PC-3 (cell line): Measurements from ENCODE around the gene CIB4. TPM values are rescaled to one million over a fixed set of nuclear protein-coding genes. Genes with fewer than 3 reads are reported as not detected.

Source experiments
- ATAC-seq: fragments of 200-7000 bp; cut with Tn5 transposase; 2 replicates; pipeline ENCODE4 v1.9.1; 2020; ENCODE audit warnings: mild to moderate bottlenecking, moderate library complexity
- BruUV-seq: library from RNA; stranded (reverse); fragments of 400-500 nt; replicated peaks from 2 replicates; lab custom pipeline; 2021; lab: Mats Ljungman, UMichigan
- CTCF ChIA-PET: fragments of 300-600 bp; sonication (Branson Sonifier 250); formaldehyde crosslinking; loops from one replicate; lab custom pipeline; 2022; ENCODE audit warnings: antibody characterized with exemption; lab: Charles Lee
- POLR2A ChIA-PET: fragments of 300-600 bp; sonication (Branson Sonifier 250); formaldehyde crosslinking; loops from one replicate; lab custom pipeline; 2022; ENCODE audit warnings: antibody characterized with exemption; ENCODE audit not compliant: unreplicated experiment; lab: Charles Lee
- DNase-seq: peaks from one replicate; pipeline ENCODE4 v3.0.0-alpha.2; 2015
- H2AFZ ChIP-seq: fragments of 300-600 bp; sonication (generic); 2 replicates; pipeline ENCODE4 v1.6.0; 2016; ENCODE audit warnings: antibody characterized with exemption, low read length
- H3F3A ChIP-seq: fragments of 300-600 bp; sonication (generic); one replicate; pipeline ENCODE4 v1.6.0; 2017; ENCODE audit warnings: antibody characterized with exemption, low read length, control low read depth, mild to moderate bottlenecking; ENCODE audit not compliant: unreplicated experiment
- H3K27ac ChIP-seq: fragments of 300-600 bp; sonication (generic); 2 replicates; pipeline ENCODE4 v1.5.1; 2016; ENCODE audit warnings: mild to moderate bottlenecking, low read length
- H3K27me3 ChIP-seq: fragments of 300-600 bp; sonication (generic); 2 replicates; pipeline ENCODE4 v1.6.1; 2016; ENCODE audit warnings: low read length, mixed read lengths
- H3K36me3 ChIP-seq: fragments of 300-600 bp; sonication (generic); 2 replicates; pipeline ENCODE4 v1.6.1; 2016; ENCODE audit warnings: low read depth, mixed run types, low read length, mixed read lengths
- H3K4me1 ChIP-seq: fragments of 300-600 bp; sonication (generic); 2 replicates; pipeline ENCODE4 v1.5.1; 2016; ENCODE audit warnings: low read length; ENCODE audit not compliant: insufficient read depth
- H3K4me2 ChIP-seq: fragments of 300-600 bp; sonication (generic); 2 replicates; pipeline ENCODE4 v1.6.0; 2016; ENCODE audit warnings: low read length
- H3K4me3 ChIP-seq: fragments of 300-600 bp; sonication (generic); 2 replicates; pipeline ENCODE4 v1.5.1; 2016; ENCODE audit warnings: mild to moderate bottlenecking, low read length, mixed read lengths
- H3K79me2 ChIP-seq: fragments of 300-600 bp; sonication (generic); 2 replicates; pipeline ENCODE4 v1.6.1; 2017; ENCODE audit warnings: low read length, mixed read lengths
- H3K9ac ChIP-seq: fragments of 300-600 bp; sonication (generic); 2 replicates; pipeline ENCODE4 v1.6.0; 2016; ENCODE audit warnings: mild to moderate bottlenecking, low read length
- H3K9me2 ChIP-seq: fragments of 300-600 bp; sonication (generic); replicated peaks from 2 replicates; pipeline ENCODE4 v1.6.1; 2016; ENCODE audit warnings: mixed run types, low read length, mixed read lengths
- H3K9me3 ChIP-seq: fragments of 300-600 bp; sonication (generic); 2 replicates; pipeline ENCODE4 v1.6.1; 2016; ENCODE audit warnings: low read length, mixed read lengths
- H4K20me1 ChIP-seq: fragments of 300-600 bp; sonication (generic); 2 replicates; pipeline ENCODE4 v1.6.1; 2016; ENCODE audit warnings: low read length, mixed read lengths
- EZH2 ChIP-seq: fragments of 300-600 bp; sonication (generic); IDR thresholded peaks from one replicate; pipeline ENCODE4 v1.6.1; 2017; ENCODE audit warnings: antibody characterized with exemption, mild to moderate bottlenecking, low read length; ENCODE audit not compliant: unreplicated experiment
- EZH2phosphoT487 ChIP-seq: fragments of 300-600 bp; sonication (generic); IDR thresholded peaks from 2 replicates; pipeline ENCODE4 v1.6.1; 2018; ENCODE audit warnings: mild to moderate bottlenecking, antibody characterized with exemption, low read length, borderline replicate concordance
- intact Hi-C: fragments of 100-400 bp; cut with micrococcal nuclease; formaldehyde crosslinking; loops from 2 replicates; pipeline ENCODE4 v1.9.0; 2023
- total RNA-seq: library from RNA; depleted of rRNA; stranded (reverse); fragments of >200 nt; gene quantifications from 2 replicates; pipeline ENCODE4 v1.2.3, GENCODE V29; 2014
- TF ChIP-seq, protein P1 (sequence below): fragments of 300-600 bp; sonication (generic); conservative IDR thresholded peaks from 2 replicates; pipeline ENCODE4 v1.5.1; 2017; ENCODE audit warnings: antibody characterized with exemption, low read depth, mild to moderate bottlenecking, low read length

CIB4 gene
- total RNA-seq, 1 experiment from 2014 or later: not detected

DNA sequence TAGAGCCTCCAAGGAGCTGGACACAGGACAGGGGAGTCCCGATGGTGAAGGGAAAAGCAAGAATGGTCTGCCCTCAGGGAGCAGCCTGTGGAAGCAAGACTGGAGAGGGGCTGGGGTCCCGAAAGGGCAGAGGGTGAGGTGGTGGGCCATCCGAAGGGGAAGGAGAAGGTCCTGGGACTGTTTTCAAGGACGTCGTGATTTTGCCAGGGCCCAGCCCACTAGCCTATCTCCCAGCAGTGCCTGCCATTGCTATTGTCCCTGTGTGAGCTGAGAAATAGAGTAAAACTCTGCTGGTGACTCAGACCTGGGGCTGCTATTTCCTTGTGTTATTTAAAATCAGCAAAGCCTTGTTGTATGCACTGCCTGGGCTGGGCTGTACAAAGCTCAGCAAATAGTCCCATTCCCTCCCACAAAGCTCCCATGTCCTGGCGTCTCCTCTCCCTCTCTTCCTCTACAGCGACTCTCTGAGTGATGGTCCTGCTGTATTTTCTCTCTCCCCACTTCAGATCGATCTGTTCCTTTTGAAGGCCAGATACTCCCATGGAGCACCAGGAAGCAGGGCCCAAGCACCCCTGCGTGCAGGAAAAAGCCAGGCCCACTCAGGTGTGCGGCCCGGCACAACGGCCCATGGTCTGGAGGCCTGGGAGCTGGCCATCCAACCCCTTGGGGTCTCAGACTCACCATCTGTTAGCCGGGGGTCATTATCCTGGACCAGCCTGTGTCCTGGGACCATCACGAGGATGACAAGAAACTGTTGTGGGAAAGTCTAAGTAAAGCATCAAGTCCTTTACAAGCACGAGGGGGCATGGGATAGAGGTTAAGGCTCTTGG is 98.3 kb downstream of the CIB4 start:
- TF ChIP-seq, protein P1, sequence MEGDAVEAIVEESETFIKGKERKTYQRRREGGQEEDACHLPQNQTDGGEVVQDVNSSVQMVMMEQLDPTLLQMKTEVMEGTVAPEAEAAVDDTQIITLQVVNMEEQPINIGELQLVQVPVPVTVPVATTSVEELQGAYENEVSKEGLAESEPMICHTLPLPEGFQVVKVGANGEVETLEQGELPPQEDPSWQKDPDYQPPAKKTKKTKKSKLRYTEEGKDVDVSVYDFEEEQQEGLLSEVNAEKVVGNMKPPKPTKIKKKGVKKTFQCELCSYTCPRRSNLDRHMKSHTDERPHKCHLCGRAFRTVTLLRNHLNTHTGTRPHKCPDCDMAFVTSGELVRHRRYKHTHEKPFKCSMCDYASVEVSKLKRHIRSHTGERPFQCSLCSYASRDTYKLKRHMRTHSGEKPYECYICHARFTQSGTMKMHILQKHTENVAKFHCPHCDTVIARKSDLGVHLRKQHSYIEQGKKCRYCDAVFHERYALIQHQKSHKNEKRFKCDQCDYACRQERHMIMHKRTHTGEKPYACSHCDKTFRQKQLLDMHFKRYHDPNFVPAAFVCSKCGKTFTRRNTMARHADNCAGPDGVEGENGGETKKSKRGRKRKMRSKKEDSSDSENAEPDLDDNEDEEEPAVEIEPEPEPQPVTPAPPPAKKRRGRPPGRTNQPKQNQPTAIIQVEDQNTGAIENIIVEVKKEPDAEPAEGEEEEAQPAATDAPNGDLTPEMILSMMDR: no peak
- TF ChIP-seq EZH2phosphoT487 (no peak), EZH2 (no peak)
- Histone ChIP-seq H4K20me1 (no peaks in the 10 kb centered on the region), H3K9me2 (no peaks in the 10 kb centered on the region), H3K9me3 (no peaks in the 10 kb centered on the region), H3K36me3 (no peaks in the 10 kb centered on the region), H3K4me2 (no peak overlapping the region), H3K79me2 (no peaks in the 10 kb centered on the region), H3F3A (no peaks in the 10 kb centered on the region), H2AFZ (no peak overlapping the region), H3K4me3 (no peak overlapping the region), H3K27ac (no peak overlapping the region), H3K4me1 (no peaks in the 10 kb centered on the region), H3K27me3 (peaks cover 15% of the 10 kb centered on the region), H3K9ac (no peak overlapping the region)
- ChIA-PET CTCF (no interaction called here), POLR2A (no interaction called here)
- DNase-seq (no peak), ATAC-seq (no peak)
- intact Hi-C loops: no loop called here
- BruUV-seq: no TSS peak

DNA sequence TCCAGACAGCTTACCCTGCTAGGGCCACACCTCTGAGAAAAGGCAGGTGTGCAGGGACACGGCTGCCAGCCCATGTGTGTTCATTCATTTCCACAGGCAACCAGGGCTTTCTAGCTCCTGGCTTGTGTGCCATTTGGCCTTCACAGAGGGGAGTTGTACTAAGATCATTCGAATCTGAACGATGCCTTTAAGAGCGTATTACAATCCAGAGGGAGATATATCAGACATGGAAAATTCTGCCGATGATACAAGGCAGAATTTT is 99.0 kb downstream of the CIB4 start:
- no peak overlapping the region for H3K27ac ChIP-seq
- intact Hi-C loops: no loop called here
- no peaks in the 10 kb centered on the region for H3K4me1 ChIP-seq
- no peak overlapping the region for H3K9ac ChIP-seq
- TF ChIP-seq, protein P1: no peak
- TF ChIP-seq EZH2phosphoT487: no peak
- TF ChIP-seq EZH2: no peak
- no TSS peak for BruUV-seq
- no peaks in the 10 kb centered on the region for H3K9me2 ChIP-seq
- no peaks in the 10 kb centered on the region for H3K79me2 ChIP-seq
- DNase-seq (no peak), ATAC-seq (no peak)
- ChIA-PET CTCF (no interaction called here), POLR2A (interaction anchor here (0.6 kb wide), 1 partner anchor 34 kb away, joined by 5 read pairs; no protein-coding TSS in a partner anchor)
- no peaks in the 10 kb centered on the region for H4K20me1 ChIP-seq
- no peak overlapping the region for H2AFZ ChIP-seq
- no peak overlapping the region for H3K4me3 ChIP-seq
- no peaks in the 10 kb centered on the region for H3K36me3 ChIP-seq
- peaks cover 15% of the 10 kb centered on the region for H3K27me3 ChIP-seq
- H3K9me3 ChIP-seq: no peaks in the 10 kb centered on the region
- no peaks in the 10 kb centered on the region for H3F3A ChIP-seq
- no peak overlapping the region for H3K4me2 ChIP-seq
